ENCODE data around the gene CHMP2A. TPM values are rescaled to one million over a fixed set of nuclear protein-coding genes. Genes with fewer than 3 reads are reported as not detected.

CHMP2A gene
- total RNA-seq, 1 experiment from 2014 or later: 191 TPM

GRCh38 chr19:58545286-58546018, 9.5 kb downstream of the CHMP2A start:
- intact Hi-C loops (cut with micrococcal nuclease; ENCODE audit: unreplicated experiment): no loop called here

More at GRCh38 chr19:58545286-58546018, 9.5 kb downstream of the CHMP2A start:
- H3K27me3 ChIP-seq (ENCODE audit: control insufficient read depth, insufficient read depth, low read length): peaks cover 4% of the 10 kb centered on the region; the same call in 1 of the 2 replicates
- peaks cover 38% of the 10 kb centered on the region for H3K36me3 ChIP-seq (ENCODE audit: control insufficient read depth, insufficient read depth, low read length)
- H3K27ac ChIP-seq (ENCODE audit: low read length): peak overlapping the region; percentile 92
- CTCF ChIA-PET: no interaction called here
- DNase-seq (ENCODE audit: low read depth, low spot score) (no peak), ATAC-seq (no peak)
- peak overlapping the region; percentile 91 to 100 for H3K4me3 ChIP-seq (ENCODE audit: low read depth in 2 of 2, low read length in 2 of 2)
- in situ Hi-C loops (cut with HindIII; ENCODE audit: low pct_unique_long_range_greater_than_20kb, low sequenced_read_pairs): no loop called here
- peaks cover 10% of the 10 kb centered on the region for H3K4me1 ChIP-seq (ENCODE audit: control insufficient read depth, insufficient read depth, low read length)
- no TSS peak for BruUV-seq (replicated peaks)
- TF ChIP-seq TCF7L2 (IDR thresholded peaks at IDR 0.05; ENCODE audit: low read depth, low read length): no peak
- TF ChIP-seq POLR2AphosphoS5 (IDR thresholded peaks at IDR 0.05; ENCODE audit: low read depth, low read length): 0 out of 2 replicates have a peak, but pooled peaks have one; percentile 20
- TF ChIP-seq CTCF (IDR thresholded peaks at IDR 0.05): no peak
- no peak for TF ChIP-seq REST (IDR thresholded peaks at IDR 0.05; ENCODE audit: insufficient read depth in 1 of 2, low read depth in 2 of 2, low read length in 1 of 2)
- TF ChIP-seq SIN3A (IDR thresholded peaks at IDR 0.05; ENCODE audit: borderline replicate concordance, insufficient read depth, low read depth, low read length): no peak
- H3K9me3 ChIP-seq (ENCODE audit: control insufficient read depth, insufficient read depth, low read depth, low read length): no peaks in the 10 kb centered on the region
- POLR2A ChIA-PET: interaction anchor here (0.6 kb wide), 1 partner anchor 29 kb away, joined by 6 read pairs; no protein-coding TSS in a partner anchor
